Activated naive CD4-positive, alpha-beta T cell treated with anti-CD3 and anti-CD28 coated beads, Interleukin-2, amount 50 U/mL, for 72 hours (primary cell): ENCODE data around the gene KCND2. TPM values are rescaled to one million over a fixed set of nuclear protein-coding genes. Genes with fewer than 3 reads are reported as not detected.

Experiments used
- ATAC-seq, 2 donors: fragments of 150-1000 bp; cut with Tn5 transposase; 2 replicates each; pipeline ENCODE4 v1.10.0; 2021; ENCODE audit warnings: mild to moderate bottlenecking in 2 of 2, moderate library complexity in 2 of 2
- DNase-seq, 2 donors: peaks; one replicate each; pipeline ENCODE4 v3.0.0; 2021 to 2022; ENCODE audit warnings: low spot score in 2 of 2
- H3K27ac Mint-ChIP-seq, 2 donors: one replicate each; pipeline ENCODE4 v1.8.0; 2022; ENCODE audit warnings: mild to moderate bottlenecking in 2 of 2, mixed read lengths in 2 of 2
- H3K36me3 Mint-ChIP-seq, 2 donors: one replicate each; pipeline ENCODE4 v1.8.0; 2022; ENCODE audit warnings: mixed read lengths in 2 of 2
- H3K9me3 Mint-ChIP-seq, 2 donors: one replicate each; pipeline ENCODE4 v1.8.0; 2022; ENCODE audit warnings: mixed read lengths in 2 of 2
- total RNA-seq, 2 donors: library from RNA; stranded (reverse); gene quantifications; one replicate each; pipeline ENCODE4 v1.2.3, GENCODE V29; 2022

Gene KCND2
- total RNA-seq, 2 donors from 2014 or later = not detected

GRCh38 chr7:120280743-120281142 is 7.8 kb downstream of the KCND2 start:
- Mint-ChIP-seq H3K36me3 (no peaks in the 10 kb centered on the region), H3K27ac (no peak overlapping the region), H3K9me3 (peaks cover 5 to 9% of the 10 kb centered on the region in 2 donors)
- ATAC-seq (no peak), DNase-seq (no peak)

DNA sequence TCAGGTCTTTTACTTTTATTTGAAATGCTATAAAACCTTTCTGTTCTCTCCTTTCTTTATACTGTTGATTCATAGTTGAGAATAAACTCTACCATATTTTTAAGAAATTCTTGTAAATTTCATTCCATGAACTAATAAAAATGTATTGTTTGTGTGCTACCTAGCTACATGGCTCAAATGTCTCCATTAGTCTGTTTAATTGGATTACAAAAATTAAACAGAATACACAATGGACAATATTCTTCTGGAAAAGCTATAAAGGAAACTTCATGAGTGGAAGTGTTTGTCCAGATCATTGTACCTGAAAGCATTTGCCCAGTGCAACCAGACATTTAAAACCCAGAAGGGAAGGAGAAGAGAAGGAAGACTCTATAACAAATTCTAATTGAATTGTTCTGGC is 20.1 kb downstream of the KCND2 start:
- no peak for ATAC-seq
- Mint-ChIP-seq H3K27ac (no peak overlapping the region), H3K36me3 (no peaks in the 10 kb centered on the region), H3K9me3 (peaks cover 4 to 13% of the 10 kb centered on the region in 2 donors)
- DNase-seq = no peak

DNA sequence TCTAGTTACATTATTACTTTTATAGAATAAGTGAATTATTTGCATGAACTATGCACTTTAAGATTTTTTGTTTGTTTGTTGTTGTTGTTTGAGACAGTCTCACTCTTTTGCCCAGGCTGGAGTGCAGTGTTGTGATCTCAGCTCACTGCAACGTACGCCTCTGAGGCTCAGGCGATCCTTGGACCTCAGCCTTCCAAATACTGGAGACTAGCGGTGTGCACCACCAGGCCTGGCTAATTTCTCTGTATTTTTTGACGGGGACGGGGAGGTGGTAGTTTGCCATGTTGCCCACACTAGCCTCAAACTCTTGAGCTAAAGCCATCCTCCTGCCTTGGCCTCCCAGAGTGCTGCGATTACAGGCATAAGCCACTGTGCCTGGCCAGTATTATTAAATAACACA is 29.2 kb downstream of the KCND2 start:
- no peak overlapping the region for H3K27ac Mint-ChIP-seq
- peaks cover 6 to 11% of the 10 kb centered on the region in 2 donors for H3K9me3 Mint-ChIP-seq
- ATAC-seq = no peak
- no peaks in the 10 kb centered on the region for H3K36me3 Mint-ChIP-seq
- DNase-seq = no peak

DNA sequence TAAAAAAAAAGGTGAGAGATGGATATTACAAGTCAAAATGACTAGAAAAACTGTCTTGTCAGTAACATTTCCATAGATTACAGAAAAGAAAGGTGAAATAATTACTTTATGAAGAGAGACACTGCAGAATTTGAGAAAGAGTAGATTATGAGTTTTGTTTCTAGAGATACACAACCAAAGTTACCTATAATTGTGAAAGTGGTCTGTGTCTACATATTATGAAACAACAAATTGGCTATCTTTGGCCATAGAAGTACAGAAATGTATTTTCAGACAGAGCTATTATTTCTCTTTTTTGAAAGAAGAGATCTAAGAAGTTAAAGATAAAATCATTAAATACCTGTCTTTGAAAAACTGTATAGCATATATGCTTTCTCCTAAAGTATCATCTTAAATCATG is 30.1 kb downstream of the KCND2 start:
- DNase-seq (no peak), ATAC-seq (no peak)
- Mint-ChIP-seq H3K36me3 (no peaks in the 10 kb centered on the region), H3K27ac (no peak overlapping the region), H3K9me3 (peaks cover 5 to 10% of the 10 kb centered on the region in 2 donors)

- Mint-ChIP-seq H3K36me3 (no peaks in the 10 kb centered on the region), H3K9me3 (peaks cover 5 to 8% of the 10 kb centered on the region in 2 donors), H3K27ac (no peak overlapping the region)
- ATAC-seq = no peak
- DNase-seq = no peak
Measured at GRCh38 chr7:120304674-120305073, 31.7 kb downstream of the KCND2 start.

DNA sequence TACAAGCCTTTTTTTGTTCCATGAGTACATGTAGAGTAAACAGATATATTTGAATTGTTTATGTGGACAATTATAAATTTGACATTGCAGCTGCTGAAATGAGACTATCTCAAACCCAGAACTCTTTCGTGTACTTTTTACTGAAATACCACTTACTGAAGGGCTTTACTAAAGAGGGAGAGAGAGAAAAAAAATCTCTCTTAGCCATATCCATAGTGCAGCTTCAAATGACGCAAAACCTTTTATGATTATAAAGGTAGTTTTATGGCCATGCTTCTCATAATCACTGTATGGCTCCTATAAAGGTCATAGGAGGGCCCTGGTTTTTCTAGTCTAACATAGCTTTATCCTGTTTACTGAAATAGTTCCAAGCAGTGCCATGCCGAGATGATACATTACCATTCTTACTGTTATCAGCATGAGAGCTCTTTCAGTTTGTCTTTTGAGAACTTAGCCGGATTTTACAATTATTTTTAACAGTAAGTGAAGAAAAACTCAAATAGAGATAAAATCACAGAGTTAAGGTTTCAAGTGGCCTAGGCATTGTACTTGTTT is 35.1 kb downstream of the KCND2 start:
- no peak for DNase-seq
- no peak for ATAC-seq
- H3K9me3 Mint-ChIP-seq = peaks cover 5 to 8% of the 10 kb centered on the region in 2 donors
- H3K36me3 Mint-ChIP-seq = no peaks in the 10 kb centered on the region
- no peak overlapping the region for H3K27ac Mint-ChIP-seq

DNA sequence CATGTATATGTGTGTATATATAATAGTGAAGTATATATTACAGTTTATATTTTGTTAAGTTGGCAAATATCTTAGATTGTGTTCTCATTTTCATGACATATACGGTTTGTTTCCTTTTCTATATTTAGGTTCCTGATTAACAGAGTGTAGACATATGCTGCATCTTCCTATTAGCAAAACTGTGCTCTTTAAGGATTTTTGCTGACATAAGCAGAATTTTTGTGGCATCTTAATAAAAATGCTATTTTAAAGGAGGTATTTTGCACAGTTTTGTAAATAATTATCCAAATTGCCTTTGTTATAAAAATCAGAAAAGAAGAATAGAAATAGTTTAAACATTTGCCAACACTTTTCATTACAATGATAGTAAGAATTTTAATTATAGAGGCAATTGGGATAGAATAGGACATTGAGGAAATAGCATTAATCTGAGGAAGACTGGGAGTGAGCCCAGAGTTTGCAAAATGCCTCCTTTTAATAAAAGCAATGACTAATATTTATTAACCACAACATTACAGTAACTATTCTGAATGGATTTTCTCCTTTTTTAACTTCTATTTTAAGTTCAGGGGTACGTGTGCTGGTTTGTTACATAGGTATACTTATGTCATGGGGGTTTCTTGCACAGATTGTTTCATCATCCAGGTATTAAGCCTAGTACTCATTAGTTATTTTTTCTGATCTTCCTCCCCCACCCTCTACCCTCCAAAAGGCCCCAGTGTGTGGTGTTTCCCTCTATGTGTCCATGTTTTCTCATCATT is 38.2 kb downstream of the KCND2 start:
- ATAC-seq = no peak
- Mint-ChIP-seq H3K36me3 (no peaks in the 10 kb centered on the region), H3K27ac (no peak overlapping the region), H3K9me3 (no peaks in the 10 kb centered on the region)
- DNase-seq = no peak

DNA sequence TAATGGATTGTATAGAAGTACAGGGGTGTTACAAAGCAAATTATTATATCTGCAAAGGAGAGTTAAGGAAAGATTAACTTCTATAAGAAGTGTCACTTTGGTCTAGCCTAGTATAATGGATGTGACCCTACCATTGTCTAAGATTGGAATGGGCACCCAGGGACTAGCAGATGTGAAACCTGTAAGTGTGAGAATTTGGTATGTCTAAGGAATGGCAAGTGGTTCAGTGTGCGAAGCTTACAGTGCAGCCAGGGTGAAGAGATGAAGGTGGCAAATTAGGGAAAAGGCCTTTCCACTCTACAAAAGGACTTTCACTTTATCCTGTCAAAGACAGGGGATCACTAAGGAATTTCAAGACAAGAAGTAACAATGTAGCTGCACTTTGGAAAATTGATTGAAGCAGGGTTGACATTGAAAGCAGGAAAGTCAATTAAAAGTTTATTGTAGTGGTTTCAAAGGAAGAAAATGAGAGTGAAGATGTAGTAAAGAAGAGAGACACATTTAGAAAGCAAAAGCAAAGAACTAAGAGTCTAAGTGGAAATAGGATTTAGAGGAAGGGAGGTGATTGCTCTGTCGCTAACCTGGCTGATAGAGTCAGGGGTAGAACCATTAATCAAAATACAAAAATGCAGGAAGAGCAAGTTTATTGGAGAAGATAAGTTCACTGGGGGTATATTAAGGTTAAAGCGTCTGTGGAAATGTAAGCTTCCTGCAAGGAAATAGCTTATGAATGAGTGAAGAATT is 47.4 kb downstream of the KCND2 start:
- H3K9me3 Mint-ChIP-seq = peaks cover 0 to 5% of the 10 kb centered on the region in 2 donors
- no peaks in the 10 kb centered on the region for H3K36me3 Mint-ChIP-seq
- H3K27ac Mint-ChIP-seq = no peak overlapping the region
- no peak for DNase-seq
- no peak for ATAC-seq

GRCh38 chr7:120327054-120327453 is 54.1 kb downstream of the KCND2 start:
- Mint-ChIP-seq H3K27ac (no peak overlapping the region), H3K36me3 (no peaks in the 10 kb centered on the region), H3K9me3 (peaks cover 0 to 3% of the 10 kb centered on the region in 2 donors)
- ATAC-seq (no peak), DNase-seq (no peak)

DNA sequence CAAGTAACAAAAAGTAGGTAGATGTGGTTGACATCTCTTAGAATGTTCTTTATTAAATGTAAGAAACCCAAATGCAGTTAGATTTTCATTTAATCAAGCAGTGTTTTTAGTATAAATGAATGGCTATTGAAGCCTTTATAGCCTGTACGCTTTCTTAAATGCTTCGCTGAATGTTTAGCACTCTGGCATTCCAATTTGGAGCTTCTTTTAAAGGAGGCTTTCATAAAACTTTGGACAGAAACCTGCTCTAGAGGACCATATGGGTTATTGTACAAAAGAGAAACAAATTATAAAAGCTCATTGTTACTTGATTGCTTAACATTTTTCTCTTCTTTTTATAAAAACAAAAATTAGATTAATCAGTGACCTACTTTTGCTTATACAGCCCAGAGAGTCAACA is 59.5 kb downstream of the KCND2 start:
- no peaks in the 10 kb centered on the region for H3K36me3 Mint-ChIP-seq
- no peak for ATAC-seq
- no peak overlapping the region for H3K27ac Mint-ChIP-seq
- H3K9me3 Mint-ChIP-seq = peaks cover 0 to 7% of the 10 kb centered on the region in 2 donors
- no peak for DNase-seq

DNA sequence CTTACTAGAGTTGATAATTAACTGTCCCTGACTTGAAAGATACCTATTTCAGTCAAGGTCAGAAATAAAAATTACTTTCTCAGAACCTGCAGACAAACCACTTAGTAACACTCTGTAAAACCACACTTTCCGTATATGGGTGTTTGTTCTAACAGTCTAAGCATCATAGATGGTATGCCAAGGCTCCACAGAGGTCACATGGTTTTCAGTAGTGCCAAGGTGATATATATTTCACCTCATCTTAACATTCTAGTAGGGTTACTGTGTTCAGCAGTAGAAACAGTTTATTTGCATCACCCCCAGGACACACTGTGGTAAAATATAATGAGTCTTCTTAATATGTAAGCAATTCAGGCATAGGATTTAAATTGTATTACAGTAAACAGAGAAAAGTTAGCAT is 61.5 kb downstream of the KCND2 start:
- Mint-ChIP-seq H3K9me3 (peaks cover 0 to 7% of the 10 kb centered on the region in 2 donors), H3K27ac (no peak overlapping the region), H3K36me3 (no peaks in the 10 kb centered on the region)
- no peak for DNase-seq
- ATAC-seq = no peak

DNA sequence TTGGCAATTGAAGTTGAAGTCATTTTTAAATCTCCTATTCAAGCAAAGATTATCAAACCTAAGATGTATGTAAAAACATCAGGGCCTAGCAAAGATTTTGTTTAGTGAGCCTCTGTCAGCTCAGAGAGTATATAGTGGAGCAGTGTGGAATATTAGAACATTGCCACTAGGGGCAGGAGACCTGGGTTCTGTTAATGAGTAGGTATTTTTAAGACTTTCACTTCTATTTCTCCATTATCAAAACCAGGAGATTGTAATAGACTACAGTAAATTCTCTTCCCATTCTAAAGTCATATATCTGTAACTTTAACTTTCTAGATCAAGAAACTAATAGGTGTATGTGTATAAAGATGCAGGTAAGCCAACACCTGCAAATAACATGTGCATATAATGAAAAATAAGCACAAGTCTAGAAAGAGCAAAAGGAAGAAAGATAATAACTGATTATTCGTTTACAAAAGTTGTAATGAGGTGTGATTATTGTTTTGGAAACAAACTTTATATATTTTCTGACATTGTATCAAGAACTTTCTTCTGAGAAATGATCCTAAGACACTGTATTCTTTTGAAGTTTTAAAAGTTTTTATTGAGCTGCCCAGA is 64.4 kb downstream of the KCND2 start:
- no peak for ATAC-seq
- DNase-seq = no peak
- H3K27ac Mint-ChIP-seq = no peak overlapping the region
- no peaks in the 10 kb centered on the region for H3K36me3 Mint-ChIP-seq
- peaks cover 0 to 3% of the 10 kb centered on the region in 2 donors for H3K9me3 Mint-ChIP-seq

DNA sequence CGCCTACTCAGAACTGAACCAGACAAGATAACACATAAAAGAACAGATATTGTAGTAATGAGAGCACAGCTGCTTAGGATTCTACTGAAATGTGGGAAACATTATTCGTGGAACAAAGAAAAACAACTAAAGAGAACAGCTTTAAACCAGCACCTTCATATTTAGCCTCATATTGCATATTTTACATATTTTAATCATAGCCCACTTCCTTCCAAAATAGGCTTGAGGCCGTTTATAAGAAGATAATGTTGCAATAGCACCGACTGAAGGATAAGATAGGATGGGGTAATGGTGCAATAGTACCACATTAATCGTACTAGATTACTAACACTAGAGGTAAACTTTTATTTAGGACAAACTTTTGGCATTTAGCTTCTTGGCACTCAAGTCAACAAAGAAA is 71.3 kb downstream of the KCND2 start:
- H3K9me3 Mint-ChIP-seq = peaks cover 3 to 4% of the 10 kb centered on the region in 2 donors
- H3K36me3 Mint-ChIP-seq = no peaks in the 10 kb centered on the region
- H3K27ac Mint-ChIP-seq = no peak overlapping the region
- no peak for ATAC-seq
- no peak for DNase-seq

DNA sequence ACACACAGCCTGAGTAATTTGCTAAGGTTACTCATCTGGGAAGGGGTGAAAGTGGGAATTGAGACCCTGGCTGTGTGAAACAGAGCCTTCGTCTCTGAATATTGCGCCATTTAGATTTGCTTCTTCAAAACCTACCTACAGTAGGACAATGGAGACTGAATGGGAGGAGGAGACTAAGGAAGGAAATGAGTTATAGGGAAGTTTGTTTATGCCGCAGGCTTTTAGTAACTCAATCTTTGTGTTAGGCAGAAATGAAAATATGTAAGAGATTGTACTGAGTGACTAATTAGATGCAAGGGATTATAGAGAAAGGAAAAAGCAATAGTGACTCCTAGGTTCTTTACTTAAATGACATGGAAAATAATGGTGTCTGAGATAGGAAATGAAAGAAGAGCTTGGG is 80.2 kb downstream of the KCND2 start:
- peaks cover 7 to 9% of the 10 kb centered on the region in 2 donors for H3K9me3 Mint-ChIP-seq
- H3K36me3 Mint-ChIP-seq = no peaks in the 10 kb centered on the region
- no peak for DNase-seq
- no peak for ATAC-seq
- no peak overlapping the region for H3K27ac Mint-ChIP-seq

- no peak overlapping the region for H3K27ac Mint-ChIP-seq
- ATAC-seq (no peak), DNase-seq (no peak)
- peaks cover 15 to 18% of the 10 kb centered on the region in 2 donors for H3K9me3 Mint-ChIP-seq
- H3K36me3 Mint-ChIP-seq = no peaks in the 10 kb centered on the region
Measured at GRCh38 chr7:120360918-120361317, 87.9 kb downstream of the KCND2 start.

DNA sequence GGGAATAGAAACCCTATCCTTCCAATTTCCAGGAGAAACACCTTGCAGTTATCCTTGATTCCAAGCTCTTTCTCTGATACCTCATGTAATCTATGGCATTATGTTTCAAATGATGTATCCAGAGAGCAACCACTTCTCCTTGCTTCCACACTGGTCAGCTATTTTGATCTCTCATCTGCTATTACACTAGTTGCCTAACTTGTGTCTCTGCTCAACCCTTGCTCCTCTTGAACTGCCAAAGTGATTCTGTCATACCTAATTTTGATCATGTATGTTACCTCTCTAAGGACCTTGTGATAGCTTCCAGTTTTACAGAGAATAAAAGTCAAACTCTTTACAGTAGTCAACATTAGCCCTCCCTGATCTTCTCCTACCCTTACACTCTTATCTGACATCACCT is 90.4 kb downstream of the KCND2 start:
- ATAC-seq (no peak), DNase-seq (no peak)
- Mint-ChIP-seq H3K27ac (no peak overlapping the region), H3K9me3 (peaks cover 15 to 18% of the 10 kb centered on the region in 2 donors), H3K36me3 (no peaks in the 10 kb centered on the region)

- no peaks in the 10 kb centered on the region for H3K36me3 Mint-ChIP-seq
- ATAC-seq (no peak), DNase-seq (no peak)
- peaks cover 6 to 10% of the 10 kb centered on the region in 2 donors for H3K9me3 Mint-ChIP-seq
- no peak overlapping the region for H3K27ac Mint-ChIP-seq
Measured at GRCh38 chr7:120370954-120371353, 98.0 kb downstream of the KCND2 start.
